Measurements from ENCODE around the gene FGA. TPM values are rescaled to one million over a fixed set of nuclear protein-coding genes. Genes with fewer than 3 reads are reported as not detected.

Gene FGA
- total RNA-seq, 1 donor from 2014 or later, result not detected

DNA sequence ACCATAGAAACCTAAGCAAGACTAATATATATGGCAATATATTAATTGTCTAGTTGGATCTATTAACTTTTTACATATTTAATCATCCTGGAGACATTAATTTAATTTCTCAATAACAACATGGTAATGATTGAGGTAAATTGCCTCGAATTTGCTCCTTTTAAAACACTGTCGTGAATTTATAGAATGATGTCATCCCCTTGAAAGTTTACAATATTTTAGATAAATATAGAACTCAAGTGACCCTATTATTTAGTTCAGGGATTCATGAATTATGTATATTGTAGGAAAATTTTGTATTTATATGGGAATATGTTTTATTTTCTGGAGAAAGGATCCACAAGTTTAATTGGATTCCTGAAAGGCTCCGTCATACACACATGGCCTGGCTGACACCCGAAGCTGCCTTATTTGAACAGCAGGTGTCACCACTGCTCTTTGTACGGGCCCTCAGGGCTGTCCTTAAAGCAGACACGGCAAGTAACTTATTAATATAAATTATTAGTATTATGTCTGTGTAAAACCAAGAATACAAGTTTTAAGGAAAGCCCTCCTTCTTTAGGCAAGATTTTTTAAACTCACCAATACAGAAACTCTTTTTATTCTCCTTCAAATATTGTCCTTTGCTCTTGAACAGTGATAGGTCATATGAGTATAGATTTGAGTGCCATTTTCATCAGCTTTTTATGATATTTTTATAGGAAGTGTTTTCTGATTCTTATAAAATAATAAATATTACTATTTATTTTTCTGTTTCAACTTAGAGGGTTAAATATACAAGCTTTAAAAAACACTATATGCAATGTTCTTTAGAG, 38.5 kb downstream of the FGA start:
- no peak overlapping the region for H3K4me3 Mint-ChIP-seq (ENCODE audit: unreplicated experiment)
- peaks cover 15% of the 10 kb centered on the region for H3K4me1 Mint-ChIP-seq (ENCODE audit: unreplicated experiment)
- no peaks in the 10 kb centered on the region for H3K9me3 Mint-ChIP-seq (ENCODE audit: unreplicated experiment)
- DNase-seq (ENCODE audit: extremely low spot score, unreplicated experiment), result no peak
- no peak overlapping the region for H3K27ac Mint-ChIP-seq (ENCODE audit: unreplicated experiment)
- TF ChIP-seq, protein P1, sequence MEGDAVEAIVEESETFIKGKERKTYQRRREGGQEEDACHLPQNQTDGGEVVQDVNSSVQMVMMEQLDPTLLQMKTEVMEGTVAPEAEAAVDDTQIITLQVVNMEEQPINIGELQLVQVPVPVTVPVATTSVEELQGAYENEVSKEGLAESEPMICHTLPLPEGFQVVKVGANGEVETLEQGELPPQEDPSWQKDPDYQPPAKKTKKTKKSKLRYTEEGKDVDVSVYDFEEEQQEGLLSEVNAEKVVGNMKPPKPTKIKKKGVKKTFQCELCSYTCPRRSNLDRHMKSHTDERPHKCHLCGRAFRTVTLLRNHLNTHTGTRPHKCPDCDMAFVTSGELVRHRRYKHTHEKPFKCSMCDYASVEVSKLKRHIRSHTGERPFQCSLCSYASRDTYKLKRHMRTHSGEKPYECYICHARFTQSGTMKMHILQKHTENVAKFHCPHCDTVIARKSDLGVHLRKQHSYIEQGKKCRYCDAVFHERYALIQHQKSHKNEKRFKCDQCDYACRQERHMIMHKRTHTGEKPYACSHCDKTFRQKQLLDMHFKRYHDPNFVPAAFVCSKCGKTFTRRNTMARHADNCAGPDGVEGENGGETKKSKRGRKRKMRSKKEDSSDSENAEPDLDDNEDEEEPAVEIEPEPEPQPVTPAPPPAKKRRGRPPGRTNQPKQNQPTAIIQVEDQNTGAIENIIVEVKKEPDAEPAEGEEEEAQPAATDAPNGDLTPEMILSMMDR (IDR thresholded peaks at IDR 0.05), result peak; percentile 89
- H3K27me3 Mint-ChIP-seq (ENCODE audit: unreplicated experiment), result peaks cover 12% of the 10 kb centered on the region
- H3K36me3 Mint-ChIP-seq (ENCODE audit: unreplicated experiment), result peaks cover 4% of the 10 kb centered on the region

DNA sequence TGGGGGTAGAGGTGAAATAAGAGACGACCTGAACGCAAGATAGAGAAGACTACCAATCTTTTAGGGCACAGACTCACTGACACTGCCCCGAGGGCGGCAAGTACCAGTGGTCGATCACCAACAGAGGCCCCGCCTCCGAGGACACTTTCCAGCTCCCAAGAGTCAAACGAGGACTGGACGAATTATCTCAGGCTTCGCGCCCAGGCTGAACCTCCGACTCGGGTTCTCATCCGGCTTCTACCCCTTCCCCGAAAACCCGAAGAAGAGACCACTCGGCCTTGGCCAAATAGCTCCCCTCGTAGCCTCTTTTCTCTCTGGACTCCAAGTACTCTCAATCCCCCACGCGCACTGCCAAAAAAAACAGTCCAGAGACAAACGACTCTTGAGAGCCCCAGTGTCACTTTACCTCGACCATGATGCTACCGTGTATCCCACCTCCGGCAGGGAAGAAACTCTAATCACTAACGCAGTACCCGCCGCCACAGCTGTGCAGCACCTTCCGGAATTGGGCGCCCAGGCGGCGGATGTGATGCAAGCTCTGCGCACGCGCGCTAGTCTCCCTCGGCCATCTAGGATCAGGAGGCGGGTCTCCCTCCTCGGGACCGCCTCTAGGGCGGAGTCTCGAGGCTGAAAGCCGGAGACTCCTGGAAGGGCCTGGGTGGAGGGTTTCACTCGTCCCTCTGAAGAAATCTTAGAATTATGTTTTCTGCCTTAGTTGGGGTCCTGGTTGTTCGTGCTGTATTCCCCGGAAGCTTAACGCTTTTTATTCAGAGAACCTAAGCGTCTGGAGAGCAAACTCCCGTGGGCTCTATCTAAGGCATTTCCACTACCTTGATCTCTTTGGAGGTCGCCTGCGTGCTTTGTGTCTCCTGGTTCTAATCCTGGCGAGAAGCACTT, 40.4 kb downstream of the FGA start, which contains the start of gene PLRG1:
Gene PLRG1 (minus strand): TSS at position 507 of the 897 bp plus-strand sequence. CDS start 92 bp downstream, at position 415.
- TF ChIP-seq, protein P1 (IDR thresholded peaks at IDR 0.05), result peak; percentile 23
- H3K27me3 Mint-ChIP-seq (ENCODE audit: unreplicated experiment), result peaks cover 3% of the 10 kb centered on the region
- peaks cover 9% of the 10 kb centered on the region for H3K36me3 Mint-ChIP-seq (ENCODE audit: unreplicated experiment)
- peak within 1 kb of the TSS; percentile 96 for H3K27ac Mint-ChIP-seq (ENCODE audit: unreplicated experiment)
- H3K9me3 Mint-ChIP-seq (ENCODE audit: unreplicated experiment), result no peaks in the 10 kb centered on the region
- DNase-seq (ENCODE audit: extremely low spot score, unreplicated experiment), result peak; percentile 99
- peak within 1 kb of the TSS; percentile 96 for H3K4me3 Mint-ChIP-seq (ENCODE audit: unreplicated experiment)
- H3K4me1 Mint-ChIP-seq (ENCODE audit: unreplicated experiment), result peaks cover 15% of the 10 kb centered on the region

DNA sequence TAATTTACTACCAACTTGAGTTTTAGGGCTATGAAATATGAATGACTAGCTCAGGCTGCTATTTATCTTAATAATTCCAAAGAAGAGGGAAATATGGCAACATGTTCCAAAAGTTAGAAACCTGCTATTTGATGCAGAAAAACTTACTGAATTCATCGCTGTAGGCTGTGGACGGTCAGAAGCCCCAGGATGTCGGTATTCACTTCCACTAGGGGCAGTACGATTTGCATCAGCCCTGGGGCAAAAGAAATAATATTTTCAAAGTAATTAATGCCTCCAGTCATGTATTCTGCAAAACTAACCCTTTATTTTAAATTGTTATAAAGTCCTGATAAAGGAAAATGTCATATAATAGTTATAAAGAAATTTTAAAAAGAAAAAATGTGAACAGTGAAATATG, 44.9 kb downstream of the FGA start:
- Mint-ChIP-seq H3K27me3 (ENCODE audit: unreplicated experiment) (no peaks in the 10 kb centered on the region), H3K4me3 (ENCODE audit: unreplicated experiment) (no peak overlapping the region), H3K36me3 (ENCODE audit: unreplicated experiment) (peaks cover 42% of the 10 kb centered on the region), H3K9me3 (ENCODE audit: unreplicated experiment) (peaks cover 4% of the 10 kb centered on the region), H3K27ac (ENCODE audit: unreplicated experiment) (no peak overlapping the region), H3K4me1 (ENCODE audit: unreplicated experiment) (peaks cover 13% of the 10 kb centered on the region)
- DNase-seq (ENCODE audit: extremely low spot score, unreplicated experiment), result no peak
- TF ChIP-seq, protein P1 (IDR thresholded peaks at IDR 0.05), result no peak

DNA sequence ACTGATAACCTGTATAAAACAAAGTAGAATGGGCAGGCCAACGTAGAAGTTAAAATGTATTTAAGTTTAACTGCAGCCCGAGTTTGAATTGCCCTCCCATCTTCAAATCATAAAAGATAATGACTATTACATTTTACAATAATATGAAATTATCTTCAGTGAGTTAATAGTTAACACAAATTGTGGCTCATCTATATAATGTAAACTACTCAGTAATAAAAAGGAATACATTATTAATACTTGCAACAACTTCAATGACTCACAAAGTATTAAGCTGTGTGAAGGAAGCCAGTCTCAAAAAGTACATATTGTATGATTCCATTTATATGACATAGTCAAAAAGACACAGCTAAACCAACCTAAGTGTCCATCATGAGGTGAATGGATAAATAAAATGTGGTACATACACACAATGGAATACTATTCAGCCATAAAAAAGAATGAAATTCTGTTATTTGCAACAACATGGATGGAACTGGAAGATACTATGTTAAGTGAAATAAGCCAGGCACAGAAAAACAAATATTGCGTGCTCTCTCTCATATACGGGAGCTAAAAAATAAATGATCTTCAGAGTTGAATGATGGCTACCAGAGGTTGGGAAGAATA, 48.2 kb downstream of the FGA start:
- Mint-ChIP-seq H3K27me3 (ENCODE audit: unreplicated experiment) (no peaks in the 10 kb centered on the region), H3K4me3 (ENCODE audit: unreplicated experiment) (no peak overlapping the region), H3K4me1 (ENCODE audit: unreplicated experiment) (no peaks in the 10 kb centered on the region), H3K27ac (ENCODE audit: unreplicated experiment) (no peak overlapping the region), H3K36me3 (ENCODE audit: unreplicated experiment) (peaks cover 58% of the 10 kb centered on the region), H3K9me3 (ENCODE audit: unreplicated experiment) (peaks cover 4% of the 10 kb centered on the region)
- no peak for DNase-seq (ENCODE audit: extremely low spot score, unreplicated experiment)
- TF ChIP-seq, protein P1 (IDR thresholded peaks at IDR 0.05), result no peak

Other genes with a start within 250 kb of the FGA start
- 0.13 and 0.16 TPM in 2 replicates for gene DCHS2, start 98.9 kb downstream of the FGA start, total RNA-seq
- gene PLRG1, start 40.3 kb downstream of the FGA start, total RNA-seq, result 79.3 and 82.1 TPM in 2 replicates
- gene FGB, start 27.7 kb downstream of the FGA start, total RNA-seq, result not detected in 2 replicates
- gene FGG, start 21.9 kb upstream of the FGA start, total RNA-seq, result not detected in 2 replicates
- gene LRAT, start 153.3 kb upstream of the FGA start, total RNA-seq, result not detected in 2 replicates
- gene RBM46, start 190.5 kb upstream of the FGA start, total RNA-seq, result not detected in 2 replicates

Measured in osteocyte (in vitro differentiated cells).